Activated CD4-positive, alpha-beta memory T cell treated with anti-CD3 and anti-CD28 coated beads, Interleukin-2, amount 10 ng/mL, durations not matched to agents 7 days and 5 days (primary cell): ENCODE measurements around the gene NUDC. TPM values are rescaled to one million over a fixed set of nuclear protein-coding genes. Genes with fewer than 3 reads are reported as not detected.

Experiments
- CTCF ChIA-PET: fragments of 350-600 bp; sonication (Branson Sonifier 250); formaldehyde crosslinking; loops from one replicate; lab custom pipeline; 2021; ENCODE audit warnings: antibody characterized with exemption, inconsistent platforms; lab: Charles Lee
- POLR2A ChIA-PET: fragments of 350-600 bp; sonication (Branson Sonifier 250); formaldehyde crosslinking; loops from one replicate; lab custom pipeline; 2021; ENCODE audit warnings: antibody characterized with exemption; lab: Charles Lee
- DNase-seq: peaks from one replicate; pipeline ENCODE4 v3.0.0-alpha.2; 2020
- H3K27ac Mint-ChIP-seq: one replicate; pipeline ENCODE4 v1.8.0; 2021; ENCODE audit warnings: mild to moderate bottlenecking, mixed read lengths
- H3K27me3 Mint-ChIP-seq: one replicate; pipeline ENCODE4 v1.8.0; 2021; ENCODE audit warnings: mixed read lengths
- H3K36me3 Mint-ChIP-seq: one replicate; pipeline ENCODE4 v1.8.0; 2021; ENCODE audit warnings: low read depth, mixed read lengths
- H3K4me1 Mint-ChIP-seq: one replicate; pipeline ENCODE4 v1.8.0; 2021; ENCODE audit warnings: mixed read lengths
- H3K4me3 Mint-ChIP-seq: one replicate; pipeline ENCODE4 v1.8.0; 2021; ENCODE audit warnings: mild to moderate bottlenecking, mixed read lengths
- H3K9me3 Mint-ChIP-seq: one replicate; pipeline ENCODE4 v1.8.0; 2021; ENCODE audit warnings: mixed read lengths
- total RNA-seq, 2 experiments: library from RNA; stranded (reverse); gene quantifications; one replicate each; pipeline ENCODE4 v1.2.3, GENCODE V29; 2021

Gene NUDC
- total RNA-seq, 2 experiments from 2014 or later, result 55.5 to 56.1 TPM

GRCh38 chr1:26959722-26960624 lies 38.4 kb downstream of the NUDC start, which contains the start of gene KDF1:
KDF1 (minus strand) TSS chr1:26960468; CDS start chr1:26952380, 8,088 bp downstream.
- CTCF ChIA-PET, result interaction anchor here (0.6 kb wide), 1 partner anchor 91 kb away, joined by 3 read pairs; no protein-coding TSS in a partner anchor
- Mint-ChIP-seq H3K4me1 (peaks cover 8% of the 10 kb centered on the region), H3K4me3 (peak within 1 kb of the TSS; percentile 55), H3K36me3 (no peaks in the 10 kb centered on the region), H3K27ac (no peak within 1 kb of the TSS), H3K27me3 (peaks cover 50% of the 10 kb centered on the region), H3K9me3 (peaks cover 4% of the 10 kb centered on the region)
- DNase-seq, result peak; percentile 29
- POLR2A ChIA-PET, result interaction anchor here (0.6 to 1.4 kb wide), 3 partner anchors 14 to 306 kb away, joined by 3 to 4 read pairs (median 3); no protein-coding TSS in a partner anchor

GRCh38 chr1:26960625-26960966 lies 39.1 kb downstream of the NUDC start:
- Mint-ChIP-seq H3K9me3 (peaks cover 4% of the 10 kb centered on the region), H3K27ac (no peak overlapping the region), H3K4me3 (peak overlapping the region; percentile 55), H3K36me3 (no peaks in the 10 kb centered on the region), H3K4me1 (peaks cover 8% of the 10 kb centered on the region), H3K27me3 (peaks cover 50% of the 10 kb centered on the region)
- DNase-seq, result no peak
- CTCF ChIA-PET, result interaction anchor here (0.6 kb wide), 1 partner anchor 92 kb away, joined by 3 read pairs; no protein-coding TSS in a partner anchor
- POLR2A ChIA-PET, result interaction anchor here (1.0 kb wide), 1 partner anchor 13 kb away, joined by 3 read pairs; no protein-coding TSS in a partner anchor

GRCh38 chr1:26961826-26962225 lies 40.3 kb downstream of the NUDC start:
- peaks cover 51% of the 10 kb centered on the region for H3K27me3 Mint-ChIP-seq
- H3K27ac Mint-ChIP-seq, result no peak overlapping the region
- peaks cover 8% of the 10 kb centered on the region for H3K4me1 Mint-ChIP-seq
- ChIA-PET POLR2A (no interaction called here), CTCF (no interaction called here)
- no peak for DNase-seq
- no peaks in the 10 kb centered on the region for H3K9me3 Mint-ChIP-seq
- H3K4me3 Mint-ChIP-seq, result no peak overlapping the region
- H3K36me3 Mint-ChIP-seq, result no peaks in the 10 kb centered on the region

GRCh38 chr1:26965213-26965612 lies 43.7 kb downstream of the NUDC start:
- Mint-ChIP-seq H3K9me3 (no peaks in the 10 kb centered on the region), H3K27me3 (peaks cover 34% of the 10 kb centered on the region), H3K4me1 (peaks cover 5% of the 10 kb centered on the region), H3K4me3 (no peak overlapping the region), H3K27ac (no peak overlapping the region), H3K36me3 (no peaks in the 10 kb centered on the region)
- CTCF ChIA-PET, result no interaction called here
- DNase-seq, result no peak
- POLR2A ChIA-PET, result no interaction called here

- no peak for DNase-seq
- peaks cover 3% of the 10 kb centered on the region for H3K4me1 Mint-ChIP-seq
- no peaks in the 10 kb centered on the region for H3K36me3 Mint-ChIP-seq
- POLR2A ChIA-PET, result no interaction called here
- no peak overlapping the region for H3K4me3 Mint-ChIP-seq
- CTCF ChIA-PET, result interaction anchor here (1.6 kb wide), 1 partner anchor 31 kb away, joined by 4 read pairs; no protein-coding TSS in a partner anchor
- peaks cover 33% of the 10 kb centered on the region for H3K27me3 Mint-ChIP-seq
- no peaks in the 10 kb centered on the region for H3K9me3 Mint-ChIP-seq
- H3K27ac Mint-ChIP-seq, result no peak overlapping the region
Measured at GRCh38 chr1:26965628-26966027, 44.1 kb downstream of the NUDC start.

- DNase-seq, result no peak
- ChIA-PET CTCF (no interaction called here), POLR2A (no interaction called here)
- H3K36me3 Mint-ChIP-seq, result no peaks in the 10 kb centered on the region
- H3K27ac Mint-ChIP-seq, result no peak overlapping the region
- peaks cover 6% of the 10 kb centered on the region for H3K27me3 Mint-ChIP-seq
- H3K4me3 Mint-ChIP-seq, result no peak overlapping the region
- H3K9me3 Mint-ChIP-seq, result no peaks in the 10 kb centered on the region
- H3K4me1 Mint-ChIP-seq, result peaks cover 7% of the 10 kb centered on the region
Measured at GRCh38 chr1:26970810-26971209, 49.3 kb downstream of the NUDC start.

- no peak overlapping the region for H3K27ac Mint-ChIP-seq
- no peaks in the 10 kb centered on the region for H3K36me3 Mint-ChIP-seq
- no peak overlapping the region for H3K4me3 Mint-ChIP-seq
- POLR2A ChIA-PET, result no interaction called here
- no peaks in the 10 kb centered on the region for H3K9me3 Mint-ChIP-seq
- peaks cover 5% of the 10 kb centered on the region for H3K27me3 Mint-ChIP-seq
- CTCF ChIA-PET, result no interaction called here
- DNase-seq, result no peak
- peaks cover 7% of the 10 kb centered on the region for H3K4me1 Mint-ChIP-seq
Measured at GRCh38 chr1:26971590-26971989, 50.0 kb downstream of the NUDC start.

- Mint-ChIP-seq H3K36me3 (no peaks in the 10 kb centered on the region), H3K27ac (no peak overlapping the region), H3K9me3 (no peaks in the 10 kb centered on the region), H3K4me1 (peaks cover 7% of the 10 kb centered on the region), H3K4me3 (no peak overlapping the region), H3K27me3 (peaks cover 2% of the 10 kb centered on the region)
- CTCF ChIA-PET, result no interaction called here
- DNase-seq, result no peak
- POLR2A ChIA-PET, result no interaction called here
Measured at GRCh38 chr1:26972390-26972789, 50.8 kb downstream of the NUDC start.

GRCh38 chr1:26972821-26973220 lies 51.3 kb downstream of the NUDC start:
- peaks cover 2% of the 10 kb centered on the region for H3K27me3 Mint-ChIP-seq
- no peak for DNase-seq
- H3K4me3 Mint-ChIP-seq, result no peak overlapping the region
- H3K36me3 Mint-ChIP-seq, result no peaks in the 10 kb centered on the region
- no peaks in the 10 kb centered on the region for H3K9me3 Mint-ChIP-seq
- H3K4me1 Mint-ChIP-seq, result peaks cover 7% of the 10 kb centered on the region
- ChIA-PET POLR2A (no interaction called here), CTCF (interaction anchor here (1.1 kb wide), 1 partner anchor 71 kb away, joined by 3 read pairs; no protein-coding TSS in a partner anchor)
- no peak overlapping the region for H3K27ac Mint-ChIP-seq

- no peaks in the 10 kb centered on the region for H3K36me3 Mint-ChIP-seq
- ChIA-PET POLR2A (no interaction called here), CTCF (no interaction called here)
- no peaks in the 10 kb centered on the region for H3K9me3 Mint-ChIP-seq
- H3K27me3 Mint-ChIP-seq, result peaks cover 8% of the 10 kb centered on the region
- H3K4me1 Mint-ChIP-seq, result peaks cover 7% of the 10 kb centered on the region
- DNase-seq, result no peak
- H3K4me3 Mint-ChIP-seq, result no peak overlapping the region
- no peak overlapping the region for H3K27ac Mint-ChIP-seq
Measured at GRCh38 chr1:26976621-26977510, 55.3 kb downstream of the NUDC start.

GRCh38 chr1:26978901-26979300 lies 57.4 kb downstream of the NUDC start:
- DNase-seq, result no peak
- H3K4me1 Mint-ChIP-seq, result no peaks in the 10 kb centered on the region
- H3K9me3 Mint-ChIP-seq, result no peaks in the 10 kb centered on the region
- ChIA-PET CTCF (no interaction called here), POLR2A (no interaction called here)
- H3K4me3 Mint-ChIP-seq, result no peak overlapping the region
- H3K27me3 Mint-ChIP-seq, result peaks cover 14% of the 10 kb centered on the region
- no peak overlapping the region for H3K27ac Mint-ChIP-seq
- H3K36me3 Mint-ChIP-seq, result no peaks in the 10 kb centered on the region

GRCh38 chr1:26981146-26981846 lies 59.8 kb downstream of the NUDC start:
- POLR2A ChIA-PET, result no interaction called here
- no peak overlapping the region for H3K27ac Mint-ChIP-seq
- H3K9me3 Mint-ChIP-seq, result no peaks in the 10 kb centered on the region
- H3K36me3 Mint-ChIP-seq, result no peaks in the 10 kb centered on the region
- CTCF ChIA-PET, result interaction anchor here (0.5 to 1.4 kb wide), 3 partner anchors 12 to 65 kb away, joined by 3 to 6 read pairs (median 3); partner anchors contain the start of gene TRNP1
- DNase-seq, result no peak
- H3K27me3 Mint-ChIP-seq, result peaks cover 26% of the 10 kb centered on the region
- H3K4me3 Mint-ChIP-seq, result no peak overlapping the region
- no peaks in the 10 kb centered on the region for H3K4me1 Mint-ChIP-seq
